GM23338 (cell line): ENCODE data around the gene EIF2AK3. TPM values are rescaled to one million over a fixed set of nuclear protein-coding genes. Genes with fewer than 3 reads are reported as not detected.

ENCODE experiments used
- ATAC-seq: fragments of 200-7000 bp; cut with Tn5 transposase; 3 replicates; pipeline ENCODE4 v1.9.1; 2020
- DNase-seq: peaks from one replicate; pipeline ENCODE4 v3.0.0-alpha.2; 2015; ENCODE audit warnings: low spot score
- H2AFZ ChIP-seq: fragments of 200-600 bp; sonication (generic); 2 replicates; pipeline ENCODE4 v1.8.0; 2016; ENCODE audit warnings: antibody characterized with exemption, mild to moderate bottlenecking, moderate library complexity
- H3F3A ChIP-seq: fragments of 200-600 bp; sonication (generic); replicated peaks from 2 replicates; pipeline ENCODE4 v1.8.0; 2017; ENCODE audit warnings: antibody characterized with exemption, mixed run types, low read depth
- H3K27ac ChIP-seq: fragments of 200-600 bp; sonication (generic); 2 replicates; pipeline ENCODE4 v1.6.1; 2016; ENCODE audit warnings: low read depth
- H3K27me3 ChIP-seq: fragments of 200-600 bp; sonication (generic); 2 replicates; pipeline ENCODE4 v1.8.0; 2016; ENCODE audit warnings: mild to moderate bottlenecking, mixed run types, moderate library complexity; ENCODE audit not compliant: insufficient read depth
- H3K36me3 ChIP-seq: fragments of 200-600 bp; sonication (generic); 2 replicates; pipeline ENCODE4 v1.8.0; 2016; ENCODE audit warnings: mild to moderate bottlenecking; ENCODE audit not compliant: insufficient read depth
- H3K4me1 ChIP-seq: fragments of 200-600 bp; sonication (generic); 2 replicates; pipeline ENCODE4 v1.8.0; 2016; ENCODE audit warnings: mild to moderate bottlenecking, moderate library complexity; ENCODE audit not compliant: insufficient read depth
- H3K4me2 ChIP-seq: fragments of 200-600 bp; sonication (generic); 2 replicates; pipeline ENCODE4 v1.7.1; 2017; ENCODE audit warnings: mixed run types
- H3K4me3 ChIP-seq: fragments of 200-600 bp; sonication (generic); 2 replicates; pipeline ENCODE4 v1.6.1; 2016; ENCODE audit warnings: mixed run types
- H3K79me2 ChIP-seq: fragments of 200-600 bp; sonication (generic); replicated peaks from 2 replicates; pipeline ENCODE4 v1.8.0; 2017; ENCODE audit warnings: mild to moderate bottlenecking; ENCODE audit not compliant: insufficient read depth
- H3K9me2 ChIP-seq: fragments of 200-600 bp; sonication (generic); 2 replicates; pipeline ENCODE4 v1.8.0; 2017; ENCODE audit not compliant: insufficient read depth
- H4K20me1 ChIP-seq: fragments of 200-600 bp; sonication (generic); replicated peaks from 2 replicates; pipeline ENCODE4 v1.8.0; 2017; ENCODE audit warnings: mild to moderate bottlenecking; ENCODE audit not compliant: insufficient read depth
- H3K27ac Mint-ChIP-seq: 2 replicates; pipeline ENCODE4 v1.8.0; 2020; ENCODE audit warnings: inconsistent platforms, mild to moderate bottlenecking, moderate library complexity, mixed read lengths
- H3K27me3 Mint-ChIP-seq: 3 replicates; pipeline ENCODE4 v1.8.0; 2022; ENCODE audit warnings: low read depth, mild to moderate bottlenecking, moderate library complexity, mixed read lengths, inconsistent platforms; ENCODE audit not compliant: insufficient read depth, poor library complexity
- H3K36me3 Mint-ChIP-seq: 3 replicates; pipeline ENCODE4 v1.8.0; 2021; ENCODE audit warnings: low read depth, mild to moderate bottlenecking, inconsistent platforms, moderate library complexity, mixed read lengths
- H3K4me1 Mint-ChIP-seq: 3 replicates; pipeline ENCODE4 v1.8.0; 2020; ENCODE audit warnings: mild to moderate bottlenecking, inconsistent platforms, mixed read lengths
- H3K4me3 Mint-ChIP-seq: 3 replicates; pipeline ENCODE4 v1.8.0; 2021; ENCODE audit warnings: moderate library complexity, mild to moderate bottlenecking, inconsistent platforms, mixed read lengths
- H3K9me3 Mint-ChIP-seq: 3 replicates; pipeline ENCODE4 v1.8.0; 2020; ENCODE audit warnings: moderate library complexity, mild to moderate bottlenecking, inconsistent platforms, mixed read lengths
- CREB1 ChIP-seq: fragments of 250-450 bp; sonication (Bioruptor Pico); IDR thresholded peaks from 2 replicates; pipeline ENCODE4 v1.5.0; 2020; ENCODE audit warnings: low read depth, mild to moderate bottlenecking, moderate library complexity
- ETS1 ChIP-seq: IDR thresholded peaks from 2 replicates; pipeline ENCODE4 v1.6.1; 2016; ENCODE audit warnings: antibody characterized with exemption
- EZH2 ChIP-seq: fragments of 200-600 bp; sonication (generic); IDR thresholded peaks from one replicate; pipeline ENCODE4 v1.8.0; 2017; ENCODE audit warnings: antibody characterized with exemption, mild to moderate bottlenecking, low read depth; ENCODE audit not compliant: unreplicated experiment
- JUNB ChIP-seq: IDR thresholded peaks from one replicate; pipeline ENCODE4 v1.6.1; 2016; ENCODE audit warnings: antibody characterized with exemption; ENCODE audit not compliant: unreplicated experiment
- REST ChIP-seq: IDR thresholded peaks from one replicate; pipeline ENCODE4 v1.6.1; 2018; ENCODE audit warnings: antibody characterized with exemption; ENCODE audit not compliant: unreplicated experiment
- STAT1 ChIP-seq: IDR thresholded peaks from one replicate; pipeline ENCODE4 v1.6.1; 2016; ENCODE audit warnings: antibody characterized with exemption; ENCODE audit not compliant: unreplicated experiment
- ZNF331 ChIP-seq: fragments of 250-450 bp; sonication (Bioruptor Pico); IDR thresholded peaks from 2 replicates; pipeline ENCODE4 v1.5.0; 2020; ENCODE audit warnings: low read depth, mild to moderate bottlenecking, moderate library complexity
- ZNF462 ChIP-seq: fragments of 250-450 bp; sonication (Bioruptor Pico); IDR thresholded peaks from 2 replicates; pipeline ENCODE4 v1.5.0; 2020; ENCODE audit warnings: mild to moderate bottlenecking, moderate library complexity
- polyA plus RNA-seq: library from polyadenylated mRNA; unstranded; fragments of >200 nt; fragmentation: Nextera tagmentation; extraction: Ambion mirVana; gene quantifications from 2 replicates; pipeline ENCODE4 v1.2.1, GENCODE V29; 2016
- total RNA-seq: library from RNA; depleted of rRNA; stranded (reverse); fragments of >200 nt; shearing (Covaris generic); gene quantifications from 2 replicates; pipeline ENCODE4 v1.2.3, GENCODE V29; 2014

EIF2AK3 gene
- total and polyA plus RNA-seq, 2 experiments from 2014 or later = 5.9 to 24.2 TPM

- Histone ChIP-seq H3K4me1 (no peaks in the 10 kb centered on the region), H3K4me2 (no peak overlapping the region), H3K4me3 (no peak overlapping the region), H3K79me2 (peaks cover 75% of the 10 kb centered on the region), H3K36me3 (no peaks in the 10 kb centered on the region), H3K27me3 (no peaks in the 10 kb centered on the region), H4K20me1 (peaks cover 10% of the 10 kb centered on the region; the same call in 1 of the 2 replicates), H3K9me2 (peaks cover 3% of the 10 kb centered on the region; the same call in 1 of the 2 replicates), H3K27ac (no peak overlapping the region), H2AFZ (no peak overlapping the region), H3F3A (no peaks in the 10 kb centered on the region)
- Mint-ChIP-seq H3K4me1 (peaks cover 4% of the 10 kb centered on the region; the same call in 1 of the 3 replicates), H3K9me3 (no peaks in the 10 kb centered on the region), H3K36me3 (no peaks in the 10 kb centered on the region; the same call in 2 of the 3 replicates), H3K27ac (no peak overlapping the region), H3K27me3 (no peaks in the 10 kb centered on the region), H3K4me3 (no peak overlapping the region)
- TF ChIP-seq CREB1 (CRISPR knock-in tag) (no peak), REST (no peak), JUNB (no peak), ZNF462 (CRISPR knock-in tag) (no peak), ETS1 (no peak), EZH2 (no peak), ZNF331 (no peak), STAT1 (no peak)
- ATAC-seq (no peak), DNase-seq (no peak)
Measured at GRCh38 chr2:88615822-88616221, 11.4 kb downstream of the EIF2AK3 start.
